Stomach (tissue), 9 donors: ENCODE measurements around the gene MKS1. TPM values are rescaled to one million over a fixed set of nuclear protein-coding genes. Genes with fewer than 3 reads are reported as not detected.
A peak's percentile ranks its signal among the peaks of the same experiment; 100 is the strongest.

Experiments
- DNase-seq, 2 donors: peaks; one replicate each; pipeline versions ENCODE4 v3.0.0 to v3.0.0-alpha.2; 2013 to 2019
- H3K27ac ChIP-seq, 5 donors: fragments of 200-600 bp in 4 of 5; sonication (generic) in 4 of 5; one replicate each; pipeline ENCODE4 v1.5.1; 2013 to 2019; ENCODE audit warnings: mild to moderate bottlenecking in 1 of 5, moderate library complexity in 1 of 5
- H3K27me3 ChIP-seq, 3 donors: fragments of 200-600 bp; sonication (generic); one replicate each; pipeline ENCODE4 v1.5.1; 2017 to 2019; ENCODE audit warnings: mixed run types in 1 of 3
- H3K36me3 ChIP-seq, 4 donors: fragments of 200-600 bp; sonication (generic); 1 replicate in 3 of 4; 2 replicates in 1 of 4; pipeline ENCODE4 v1.5.1; 2016 to 2019
- H3K4me1 ChIP-seq, 4 donors: fragments of 200-600 bp; sonication (generic); one replicate each; pipeline ENCODE4 v1.5.1; 2016 to 2019
- H3K4me3 ChIP-seq, 4 donors: fragments of 200-600 bp; sonication (generic) in 3 of 4; one replicate each; pipeline ENCODE4 v1.5.1; 2016 to 2019; ENCODE audit warnings: mild to moderate bottlenecking in 1 of 4
- H3K9me3 ChIP-seq, 4 donors: fragments of 200-600 bp; sonication (generic); one replicate each; pipeline ENCODE4 v1.5.1; 2016 to 2019
- EP300 ChIP-seq: sonication (generic); formaldehyde crosslinking; IDR thresholded peaks from one replicate; pipeline ENCODE4 v1.6.1; 2017; ENCODE audit warnings: antibody characterized with exemption
- POLR2A ChIP-seq, 4 donors: fragments of 450-650 bp; IDR thresholded peaks; one replicate each; pipeline ENCODE4 v1.6.1; 2016; ENCODE audit warnings: antibody characterized with exemption in 4 of 4, control low read depth in 2 of 4, mild to moderate bottlenecking in 1 of 4, moderate library complexity in 1 of 4
- POLR2AphosphoS5 ChIP-seq, 3 donors: sonication (generic); formaldehyde crosslinking; IDR thresholded peaks; one replicate each; pipeline ENCODE4 v1.6.1; 2016; ENCODE audit warnings: antibody characterized with exemption in 3 of 3
- WGBS, 5 donors: extraction: QIAGEN DNeasy Blood & Tissue Kit in 3 of 5; methylation state at CpG; one replicate each; pipeline versions ENCODE4 v1.1.5 to v1.1.7; 2013 to 2018; 5-methylcytosine and 5-hydroxymethylcytosine counted together
- intact Hi-C: fragments of 100-400 bp; cut with DNase I; formaldehyde crosslinking; loops from one replicate; pipeline ENCODE4 v1.15.1; 2023; ENCODE audit warnings: low total_unique reads
- polyA plus RNA-seq, 3 donors: library from polyadenylated mRNA; stranded (reverse); fragments of 200-250 nt; gene quantifications; one replicate each; pipeline ENCODE4 v1.2.3, GENCODE V29; 2013
- total RNA-seq, 5 donors: library from RNA; depleted of rRNA; stranded (reverse); fragments of >200 nt; gene quantifications; one replicate each; pipeline versions ENCODE4 v1.1.0 to v1.2.3, GENCODE V29; 2014 to 2016
- TF ChIP-seq, protein P1 (sequence below), 7 experiments: fragments of 450-650 bp in 4 of 7; fragments of 200-600 bp in 3 of 7; sonication (generic) in 3 of 7; IDR thresholded peaks; one replicate each; pipeline ENCODE4 v1.5.1; 2016 to 2019; ENCODE audit warnings: antibody characterized with exemption in 7 of 7, control low read depth in 2 of 7, mild to moderate bottlenecking in 1 of 7
- donor health status: healthy with polysubstance abuse.
- donor health status: Bipolar disorder and iron deficiency.
- donor health status: healthy.

Gene MKS1
- total and polyA plus RNA-seq, 8 donors, result 3.1 to 18.0 (median 10.1) TPM

DNA sequence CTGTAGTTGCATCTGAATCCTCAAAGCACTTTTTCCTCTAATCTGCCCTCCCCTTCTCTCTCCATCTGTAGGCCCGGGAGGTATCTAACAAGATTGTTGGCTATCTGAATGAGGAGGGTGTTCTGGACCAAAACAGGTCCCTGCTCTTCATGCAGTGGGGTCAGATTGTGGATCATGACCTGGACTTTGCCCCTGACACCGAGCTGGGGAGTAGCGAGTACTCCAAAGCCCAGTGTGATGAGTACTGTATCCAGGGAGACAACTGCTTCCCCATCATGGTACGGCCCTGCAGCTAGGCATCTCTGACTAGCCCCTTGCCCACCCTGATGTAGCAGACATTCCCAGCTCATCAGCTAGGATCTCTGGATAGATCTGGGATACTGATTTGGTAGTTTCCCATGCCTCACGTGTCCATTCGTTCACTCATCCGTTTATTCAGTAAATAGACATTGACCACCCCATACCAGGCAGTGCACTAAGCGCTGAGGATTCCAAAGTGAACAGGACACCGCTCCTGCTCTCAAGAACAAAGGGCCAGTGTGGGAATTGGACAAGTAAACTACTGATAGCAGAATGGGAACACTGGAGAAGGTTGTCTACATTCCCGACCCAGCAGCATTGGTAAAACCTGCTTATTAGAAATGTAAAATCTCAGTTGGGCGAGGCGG, 31.4 kb upstream of the MKS1 start:
- intact Hi-C loops, result no loop called here
- peaks cover 0 to 76% (median 25%) of the 10 kb centered on the region in 3 donors for H3K27me3 ChIP-seq
- H3K27ac ChIP-seq, result no peak overlapping the region
- H3K9me3 ChIP-seq, result no peaks in the 10 kb centered on the region
- TF ChIP-seq EP300 (no peak), POLR2AphosphoS5 (IDR thresholded peaks at IDR 0.05) (no peak), POLR2A (IDR thresholded peaks at IDR 0.05) (no peak)
- TF ChIP-seq, protein P1, sequence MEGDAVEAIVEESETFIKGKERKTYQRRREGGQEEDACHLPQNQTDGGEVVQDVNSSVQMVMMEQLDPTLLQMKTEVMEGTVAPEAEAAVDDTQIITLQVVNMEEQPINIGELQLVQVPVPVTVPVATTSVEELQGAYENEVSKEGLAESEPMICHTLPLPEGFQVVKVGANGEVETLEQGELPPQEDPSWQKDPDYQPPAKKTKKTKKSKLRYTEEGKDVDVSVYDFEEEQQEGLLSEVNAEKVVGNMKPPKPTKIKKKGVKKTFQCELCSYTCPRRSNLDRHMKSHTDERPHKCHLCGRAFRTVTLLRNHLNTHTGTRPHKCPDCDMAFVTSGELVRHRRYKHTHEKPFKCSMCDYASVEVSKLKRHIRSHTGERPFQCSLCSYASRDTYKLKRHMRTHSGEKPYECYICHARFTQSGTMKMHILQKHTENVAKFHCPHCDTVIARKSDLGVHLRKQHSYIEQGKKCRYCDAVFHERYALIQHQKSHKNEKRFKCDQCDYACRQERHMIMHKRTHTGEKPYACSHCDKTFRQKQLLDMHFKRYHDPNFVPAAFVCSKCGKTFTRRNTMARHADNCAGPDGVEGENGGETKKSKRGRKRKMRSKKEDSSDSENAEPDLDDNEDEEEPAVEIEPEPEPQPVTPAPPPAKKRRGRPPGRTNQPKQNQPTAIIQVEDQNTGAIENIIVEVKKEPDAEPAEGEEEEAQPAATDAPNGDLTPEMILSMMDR (IDR thresholded peaks at IDR 0.05), result no peak
- H3K4me1 ChIP-seq, result peaks cover 4 to 13% (median 12%) of the 10 kb centered on the region in 4 donors
- no peak for DNase-seq
- no peaks in the 10 kb centered on the region for H3K36me3 ChIP-seq
- no peak overlapping the region for H3K4me3 ChIP-seq
- WGBS, 5 donors, result 76 to 83% (median 81%) methylated on average over 11 to 12 of the region's 12 CpGs

DNA sequence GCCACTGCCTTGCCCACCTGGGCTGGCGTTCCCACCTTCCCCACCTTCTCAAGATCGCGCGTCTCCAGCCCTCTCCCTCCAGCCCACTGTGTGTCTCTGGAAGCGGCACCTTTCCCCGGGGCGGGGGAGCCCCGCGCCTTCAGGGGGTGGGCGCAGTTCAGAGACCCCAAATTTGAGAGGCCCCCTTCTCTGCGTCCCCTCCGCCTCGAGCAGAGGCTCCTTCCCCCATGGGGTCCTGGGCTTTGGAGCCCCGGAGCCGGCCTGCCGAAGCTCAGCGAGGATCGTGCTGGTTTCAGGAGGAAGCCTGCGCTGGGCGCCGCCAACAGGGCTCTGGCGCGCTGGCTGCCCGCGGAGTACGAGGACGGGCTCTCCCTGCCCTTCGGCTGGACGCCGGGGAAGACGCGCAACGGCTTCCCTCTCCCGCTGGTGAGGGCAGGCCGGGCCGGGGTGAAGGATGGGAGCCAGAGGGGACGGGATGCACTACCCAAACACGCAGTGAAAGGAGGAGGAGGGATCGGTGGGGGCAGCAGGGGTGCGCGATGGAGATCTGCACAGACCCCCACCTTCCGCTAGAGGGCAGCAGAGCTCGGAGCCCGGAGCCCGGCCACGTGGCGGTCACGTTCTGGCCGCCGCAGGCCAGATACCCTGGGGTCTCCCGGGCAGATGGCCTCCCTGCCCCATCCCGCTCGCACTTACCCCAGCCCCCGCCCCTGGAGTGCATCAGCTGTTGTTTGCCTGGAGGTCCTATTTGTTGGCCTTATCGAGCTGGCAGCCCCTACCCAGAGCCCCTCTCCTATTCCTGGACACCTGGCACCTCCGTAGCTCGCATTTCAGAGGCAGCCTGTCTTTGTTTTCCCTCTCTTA, 30.4 kb upstream of the MKS1 start:
- TF ChIP-seq POLR2AphosphoS5 (IDR thresholded peaks at IDR 0.05) (peak in 1 of 3 donors; percentile 9), POLR2A (IDR thresholded peaks at IDR 0.05) (no peak), EP300 (no peak)
- TF ChIP-seq, protein P1 (IDR thresholded peaks at IDR 0.05), result peak in 5 of 7 experiments; percentile 63 to 93 (median 86)
- H3K27me3 ChIP-seq, result peaks cover 0 to 76% (median 20%) of the 10 kb centered on the region in 3 donors
- peak; percentile 66 to 89 for DNase-seq
- 3 to 10% (median 5%) methylated on average over 40 to 57 of the region's 57 CpGs for WGBS, 5 donors
- intact Hi-C loops, result no loop called here
- peaks cover 4 to 13% (median 12%) of the 10 kb centered on the region in 4 donors for H3K4me1 ChIP-seq
- peak overlapping the region in 1 of 5 donors; percentile 29 for H3K27ac ChIP-seq
- H3K36me3 ChIP-seq, result no peaks in the 10 kb centered on the region
- peak overlapping the region; percentile 46 to 64 (median 54) for H3K4me3 ChIP-seq
- H3K9me3 ChIP-seq, result no peaks in the 10 kb centered on the region

DNA sequence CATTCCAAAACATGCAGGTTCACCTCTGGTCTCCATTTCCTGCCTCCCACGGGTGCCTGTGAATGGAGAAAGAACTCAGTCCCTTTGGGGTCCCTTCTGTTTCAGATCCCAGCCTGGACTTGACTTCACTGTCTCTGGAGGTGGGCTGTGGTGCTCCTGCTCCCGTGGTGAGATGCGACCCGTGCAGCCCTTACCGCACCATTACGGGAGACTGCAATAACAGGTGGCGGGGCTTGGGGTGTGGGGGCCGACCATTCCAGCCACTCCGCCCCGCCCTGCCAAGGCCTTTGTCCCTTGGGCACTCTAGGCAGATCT, 29.9 kb upstream of the MKS1 start:
- Histone ChIP-seq H3K27me3 (peaks cover 0 to 80% (median 19%) of the 10 kb centered on the region in 3 donors), H3K27ac (no peak overlapping the region), H3K4me3 (peak overlapping the region; percentile 46 to 64 (median 54)), H3K36me3 (no peaks in the 10 kb centered on the region), H3K4me1 (peaks cover 4 to 13% (median 12%) of the 10 kb centered on the region in 4 donors), H3K9me3 (no peaks in the 10 kb centered on the region)
- 13 to 31% (median 15%) methylated on average over 5 to 10 of the region's 10 CpGs for WGBS, 5 donors
- intact Hi-C loops, result no loop called here
- TF ChIP-seq EP300, result no peak
- TF ChIP-seq POLR2A (IDR thresholded peaks at IDR 0.05), result no peak
- TF ChIP-seq, protein P1 (IDR thresholded peaks at IDR 0.05), result no peak
- no peak for TF ChIP-seq POLR2AphosphoS5 (IDR thresholded peaks at IDR 0.05)
- DNase-seq, result no peak

DNA sequence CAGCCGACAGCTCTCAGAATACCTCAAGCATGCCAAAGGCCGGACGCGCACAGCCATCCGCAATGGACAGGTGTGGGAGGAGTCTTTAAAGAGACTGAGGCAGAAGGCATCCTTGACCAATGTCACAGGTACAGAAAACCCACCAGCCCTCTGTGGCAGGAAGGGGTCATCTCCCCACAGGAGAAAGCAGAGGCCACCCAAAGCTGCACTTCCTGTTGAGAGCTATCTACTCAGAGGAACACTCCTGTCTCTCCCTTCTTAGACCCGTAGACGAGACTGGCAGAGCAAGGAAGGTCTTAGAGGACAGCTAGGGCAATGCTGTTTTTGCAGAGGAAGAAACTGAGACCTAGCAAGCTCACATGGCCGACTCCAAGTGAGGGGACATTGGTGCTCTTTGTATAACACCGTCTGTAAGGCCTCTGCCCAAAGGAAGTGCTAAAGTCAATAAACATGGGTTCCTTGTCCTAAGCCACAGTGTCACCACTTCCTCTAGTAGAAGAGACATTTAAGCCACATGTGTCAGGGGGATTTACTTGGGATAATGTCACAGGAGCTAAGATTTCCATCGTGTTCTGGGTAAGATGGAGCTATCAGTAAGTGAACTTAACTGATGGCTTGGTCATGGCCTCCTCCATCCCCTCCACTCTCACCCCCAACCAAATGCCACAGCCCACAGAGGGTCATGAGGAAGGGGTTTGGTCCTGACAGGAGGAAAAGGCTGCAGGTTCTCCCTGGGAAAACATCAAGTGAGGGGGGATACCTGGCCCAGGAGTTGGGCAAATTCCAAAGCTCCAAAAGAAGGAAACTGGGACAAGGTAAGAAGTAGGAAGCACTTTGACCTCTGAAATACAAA, 28.7 kb upstream of the MKS1 start:
- WGBS, 5 donors, result 68 to 78% (median 76%) methylated on average over 10 of the region's 10 CpGs
- no peak overlapping the region for H3K27ac ChIP-seq
- peaks cover 0 to 85% (median 19%) of the 10 kb centered on the region in 3 donors for H3K27me3 ChIP-seq
- H3K4me3 ChIP-seq, result no peak overlapping the region
- peaks cover 4 to 13% (median 12%) of the 10 kb centered on the region in 4 donors for H3K4me1 ChIP-seq
- H3K36me3 ChIP-seq, result no peaks in the 10 kb centered on the region
- no peak for DNase-seq
- TF ChIP-seq, protein P1 (IDR thresholded peaks at IDR 0.05), result no peak
- TF ChIP-seq POLR2A (IDR thresholded peaks at IDR 0.05), result no peak
- TF ChIP-seq POLR2AphosphoS5 (IDR thresholded peaks at IDR 0.05), result no peak
- TF ChIP-seq EP300, result no peak
- no peaks in the 10 kb centered on the region for H3K9me3 ChIP-seq
- intact Hi-C loops, result no loop called here
